ENCODE measurements around the gene CDKN3.
"Not testable (repeated sequence)": the region's sequence is repeated elsewhere in the genome, so short reads cannot be mapped to it uniquely, and the experiment has no call there.

Gene CDKN3

GRCh38 chr14:54370323-54371198 lies 26.2 kb upstream of the CDKN3 start:
- DNase-seq (ENCODE audit: low read depth in 2 of 2) = no peak

DNA sequence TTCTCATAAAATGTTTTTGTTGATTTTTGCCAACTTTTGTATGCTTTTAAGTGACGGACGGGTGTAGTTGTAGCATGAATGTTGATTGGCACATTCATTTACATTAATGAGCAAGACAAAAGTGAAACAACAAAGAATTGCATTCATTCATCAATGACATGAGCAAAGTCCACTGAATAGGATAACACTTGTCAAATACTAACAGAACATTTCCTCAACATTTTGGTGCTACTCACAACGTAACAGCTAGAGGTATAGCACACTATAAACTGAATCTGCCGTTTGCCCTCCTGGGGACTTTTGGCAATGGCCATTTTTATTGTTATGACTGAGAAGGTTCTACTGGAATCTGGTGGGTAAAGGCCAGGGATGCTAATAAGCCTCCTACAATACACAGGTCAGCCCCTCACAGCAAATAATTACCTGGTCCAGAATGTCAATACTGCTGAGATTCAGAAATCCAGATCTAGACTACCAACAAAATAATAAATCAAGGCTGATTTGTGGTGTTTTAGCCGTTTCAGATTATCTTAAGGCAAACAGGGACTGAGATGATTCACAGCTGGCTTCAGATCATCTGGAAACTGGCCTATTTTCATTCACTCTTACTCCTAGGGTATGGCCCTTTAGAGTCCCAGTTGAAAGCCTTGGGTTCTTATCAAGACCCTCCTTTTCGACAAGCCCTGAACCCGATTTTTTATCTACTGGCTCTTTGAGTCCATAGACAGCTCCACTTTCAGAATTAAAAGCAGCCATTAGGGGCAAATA lies 22.5 kb upstream of the CDKN3 start:
- no peak for DNase-seq (ENCODE audit: low read depth in 2 of 2)

DNA sequence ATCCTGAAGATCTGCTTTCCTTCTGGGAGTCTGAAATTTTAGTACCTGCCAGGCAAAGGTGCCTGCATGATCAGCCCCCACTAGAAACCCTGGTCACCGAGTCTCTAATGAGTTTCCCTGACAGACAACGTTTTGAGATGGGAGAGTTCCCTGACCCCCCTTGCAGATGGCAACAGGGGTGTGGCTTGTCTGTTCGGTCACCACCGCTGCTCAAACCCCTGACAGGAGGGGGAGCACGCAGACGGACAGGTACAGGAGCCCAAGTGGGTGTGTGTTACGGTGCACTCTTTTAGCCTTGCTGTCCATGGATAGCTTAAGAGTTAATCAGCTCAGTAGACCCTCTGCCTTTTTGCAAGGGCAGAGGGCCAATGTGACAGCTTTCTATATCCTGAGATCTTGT lies 19.3 kb upstream of the CDKN3 start:
- DNase-seq (ENCODE audit: low read depth in 2 of 2) = no peak

DNA sequence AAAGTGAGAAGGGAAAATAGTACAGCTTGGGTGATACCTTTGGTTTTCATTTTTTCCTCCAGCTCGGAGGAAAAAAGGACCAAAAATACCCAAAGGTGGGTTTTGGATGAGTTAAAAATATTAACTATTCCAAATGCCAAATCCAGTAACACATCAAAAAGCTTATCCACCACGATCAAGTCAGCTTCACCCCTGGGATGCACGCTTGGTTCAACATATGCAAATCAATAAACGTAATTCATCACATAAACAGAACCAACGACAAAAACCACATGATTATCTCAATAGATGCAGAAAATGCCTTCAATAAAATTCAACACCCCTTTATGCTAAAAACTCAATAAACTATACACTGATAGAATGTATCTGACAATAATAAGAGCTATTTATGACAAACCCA lies 17.9 kb upstream of the CDKN3 start:
- not testable (repeated sequence) for DNase-seq (ENCODE audit: low read depth in 2 of 2)

DNA sequence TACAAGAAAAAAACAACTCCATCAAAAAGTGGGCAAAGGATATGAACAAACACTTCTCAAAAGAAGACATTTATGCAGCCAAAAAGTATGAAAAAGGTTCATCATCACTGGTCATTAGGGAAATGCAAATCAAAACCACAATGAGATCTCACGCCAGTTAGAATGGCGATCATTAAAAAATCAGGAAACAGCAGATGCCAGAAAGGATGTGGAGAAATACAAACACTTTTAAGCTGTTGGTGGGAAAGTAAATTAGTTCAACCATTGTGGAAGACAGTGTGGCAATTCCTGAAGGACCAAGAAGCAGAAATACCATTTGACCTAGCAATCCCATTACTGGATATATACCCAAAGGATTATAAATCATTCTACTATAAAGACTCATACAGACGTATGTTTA lies 16.2 kb upstream of the CDKN3 start:
- DNase-seq (ENCODE audit: low read depth in 2 of 2) = not testable (repeated sequence)

DNA sequence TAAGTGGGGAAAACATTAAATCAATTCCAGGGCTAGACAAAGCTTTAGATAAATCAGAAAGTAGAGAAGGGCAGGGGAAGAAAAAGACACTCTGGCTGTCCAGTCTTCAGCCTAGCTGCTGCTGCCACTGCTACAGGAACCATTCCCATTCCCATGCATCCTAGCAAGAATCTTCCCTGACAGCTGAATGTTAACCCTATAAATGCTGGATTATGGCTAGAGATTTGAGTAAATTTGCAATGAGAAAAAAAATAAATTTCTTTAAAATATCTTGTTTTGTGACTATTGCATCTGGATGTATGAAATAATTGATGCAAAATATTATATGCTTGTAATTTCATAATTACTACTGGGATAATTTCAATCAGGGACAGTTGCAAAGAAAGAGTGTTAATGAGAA lies 15.0 kb upstream of the CDKN3 start:
- no peak for DNase-seq (ENCODE audit: low read depth in 2 of 2)

DNA sequence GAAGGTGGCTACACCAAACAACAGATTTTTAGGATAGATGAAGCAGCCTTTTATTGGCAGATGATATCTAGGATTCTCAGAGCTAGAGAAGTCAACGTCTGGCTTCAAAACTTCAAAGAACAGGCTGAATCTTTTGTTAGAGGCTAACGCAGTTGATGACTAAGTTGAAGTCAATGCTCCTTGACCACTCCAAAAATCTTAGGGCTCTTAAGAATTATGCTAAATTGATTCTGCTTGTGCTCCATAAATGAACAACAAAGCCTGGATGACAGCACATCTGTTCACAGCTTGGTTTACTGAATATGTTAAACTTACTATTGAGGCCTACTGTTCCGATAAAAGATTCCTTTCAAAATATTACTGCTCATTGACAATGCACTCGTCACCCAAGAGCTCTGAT lies 13.0 kb upstream of the CDKN3 start:
- no peak for DNase-seq (ENCODE audit: low read depth in 2 of 2)

DNA sequence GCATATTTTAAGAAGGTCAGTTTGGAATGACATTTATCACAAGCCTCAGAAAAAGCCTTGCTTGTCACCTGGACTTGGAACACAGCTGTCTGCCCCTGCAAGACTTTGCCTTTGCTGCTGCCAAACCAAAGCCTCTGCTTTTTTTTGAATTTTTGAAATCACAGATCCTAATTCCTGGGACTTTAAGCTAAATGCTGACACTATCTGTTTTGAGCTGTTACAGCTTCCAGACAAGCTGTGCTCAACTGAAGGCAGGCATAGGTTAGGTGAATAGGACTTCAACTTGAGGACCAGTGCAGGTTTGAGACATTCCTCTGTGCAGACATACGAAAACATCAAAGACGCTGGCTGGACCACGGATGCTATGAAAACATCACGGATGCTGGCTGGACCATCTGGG lies 11.3 kb upstream of the CDKN3 start:
- no peak for DNase-seq (ENCODE audit: low read depth in 2 of 2)

- DNase-seq (ENCODE audit: low read depth in 2 of 2) = no peak
Observed at GRCh38 chr14:54387328-54387727, 9.5 kb upstream of the CDKN3 start.

GRCh38 chr14:54392131-54392859 lies 4.5 kb upstream of the CDKN3 start:
- DNase-seq (ENCODE audit: low read depth in 2 of 2) = no peak

DNA sequence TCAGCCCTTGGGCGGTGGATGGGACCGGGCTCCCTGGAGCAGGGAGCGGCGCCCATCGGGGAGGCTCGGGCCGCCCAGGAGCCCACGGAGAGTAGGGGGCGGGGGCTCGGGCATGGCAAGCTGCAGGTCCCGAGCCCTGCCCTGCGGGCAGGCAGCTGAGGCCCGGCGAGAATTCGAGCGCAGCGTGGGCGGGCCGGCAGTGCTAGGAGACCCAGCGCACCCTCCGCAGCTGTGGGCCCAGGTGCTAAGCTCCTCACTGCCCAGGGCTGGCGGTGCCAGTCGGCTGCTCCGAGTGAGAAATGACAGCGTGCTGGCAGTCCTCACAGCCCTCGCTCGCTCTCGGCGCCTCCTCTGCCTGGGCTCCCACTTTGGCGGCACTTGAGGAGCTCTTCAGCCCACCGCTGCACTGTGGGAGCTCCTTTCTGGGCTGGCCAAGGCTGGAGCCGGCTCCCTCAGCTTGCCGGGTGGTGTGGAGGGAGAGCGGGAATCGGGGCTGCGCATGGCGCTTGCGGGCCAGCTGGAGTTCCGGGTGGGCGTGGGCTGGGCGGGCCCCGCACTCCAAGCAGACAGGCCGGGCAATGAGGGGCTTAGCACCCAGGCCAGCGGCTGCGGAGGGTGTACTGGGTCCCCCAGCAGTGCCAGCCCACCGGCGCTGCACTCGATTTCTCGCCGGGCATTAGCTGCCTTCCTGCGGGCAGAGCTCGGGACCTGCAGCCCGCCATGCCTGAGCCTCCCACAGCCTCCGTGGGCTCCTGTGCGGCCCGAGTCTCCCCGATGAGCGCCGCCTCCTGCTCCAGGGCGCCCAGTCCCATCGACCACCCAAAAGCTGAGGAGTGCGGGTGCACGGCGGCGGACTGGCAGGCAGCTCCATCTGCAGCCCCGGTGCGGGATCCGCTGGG lies 3.6 kb upstream of the CDKN3 start:
- DNase-seq (ENCODE audit: low read depth in 2 of 2) = not testable (repeated sequence)

DNA sequence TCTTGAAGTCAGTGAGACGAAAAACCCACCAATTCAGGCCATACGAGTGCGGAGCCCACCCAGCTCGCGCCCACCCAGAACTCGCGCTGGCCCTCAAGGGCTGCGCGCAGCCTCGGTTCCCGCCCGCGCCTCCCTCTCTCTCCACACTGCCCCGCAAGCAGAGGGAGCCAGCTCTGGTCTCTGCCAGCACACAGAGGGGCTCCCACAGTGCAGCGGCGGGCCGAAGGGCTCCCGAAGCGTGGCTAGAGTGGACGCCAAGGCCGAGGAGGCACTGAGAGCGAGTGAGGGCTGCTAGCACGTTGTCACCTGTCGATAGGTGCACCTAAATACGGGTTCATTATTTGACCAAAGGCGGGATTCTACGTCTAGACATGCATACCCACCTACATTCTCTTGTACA lies 2.2 kb upstream of the CDKN3 start:
- no peak for DNase-seq (ENCODE audit: low read depth in 2 of 2)

DNA sequence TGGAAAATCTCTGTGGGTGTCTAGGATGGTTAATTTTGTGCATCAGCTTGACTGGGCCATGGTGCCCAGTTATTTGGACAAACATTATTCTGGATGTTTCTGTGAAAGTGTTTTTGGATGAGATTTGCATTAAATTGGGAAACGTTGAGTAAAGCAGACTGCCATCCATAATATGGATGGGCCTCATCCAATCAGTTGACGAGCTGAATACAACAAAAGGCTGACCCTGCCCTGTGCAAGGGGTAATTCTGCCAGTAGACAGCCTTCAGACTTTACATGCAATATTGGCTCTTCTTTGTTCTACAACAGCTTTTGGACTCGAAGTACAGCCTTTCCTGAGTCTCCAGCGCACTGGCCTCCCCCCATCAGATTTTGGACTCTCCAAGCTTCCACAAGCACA lies 1.5 kb upstream of the CDKN3 start:
- DNase-seq (ENCODE audit: low read depth in 2 of 2) = no peak

DNA sequence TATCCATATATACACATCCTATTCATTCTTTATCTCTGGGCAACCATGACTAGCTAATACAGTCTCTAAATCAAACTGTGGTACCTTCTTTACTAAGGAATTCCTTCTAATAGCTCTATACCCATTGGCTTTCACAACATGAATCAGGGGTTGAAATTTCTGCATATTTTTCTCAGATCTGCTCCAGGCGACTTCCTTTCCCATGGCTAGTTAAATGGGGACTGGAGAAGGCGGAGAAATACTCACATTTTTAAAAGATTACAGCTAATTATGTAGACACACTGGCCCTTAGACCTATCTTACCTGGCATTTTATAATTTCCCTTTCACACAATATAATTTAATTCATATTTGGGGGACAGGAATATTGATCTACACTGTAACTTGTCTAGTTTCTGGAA lies 1.1 kb upstream of the CDKN3 start:
- no peak for DNase-seq (ENCODE audit: low read depth in 2 of 2)

GRCh38 chr14:54396183-54396492 lies 669 bp upstream of the CDKN3 start:
- DNase-seq (ENCODE audit: low read depth in 2 of 2) = no peak

GRCh38 chr14:54399560-54399959 lies 2.8 kb downstream of the CDKN3 start:
- DNase-seq (ENCODE audit: low read depth in 2 of 2) = no peak

- not testable (repeated sequence) for DNase-seq (ENCODE audit: low read depth in 2 of 2)
Observed at GRCh38 chr14:54403401-54404005, 6.7 kb downstream of the CDKN3 start.

DNA sequence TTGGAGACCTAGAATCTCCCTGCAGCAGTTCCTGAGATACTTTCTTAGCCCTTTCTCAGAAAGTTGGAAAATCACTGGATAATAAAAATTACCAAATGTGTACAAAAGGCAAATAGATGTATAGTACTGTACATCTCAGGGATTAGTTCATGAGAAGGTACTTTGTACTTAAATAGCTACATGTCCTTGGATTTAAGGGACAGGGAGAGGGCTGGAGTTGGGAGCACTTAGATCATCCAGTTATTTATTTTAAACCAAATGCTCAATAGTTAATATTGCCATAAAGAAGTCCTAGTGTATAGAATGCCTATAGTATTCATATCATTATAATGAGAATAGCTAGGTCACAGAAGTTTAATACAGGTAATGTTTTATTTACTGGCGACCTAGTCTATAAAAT lies 13.4 kb downstream of the CDKN3 start:
- no peak for DNase-seq (ENCODE audit: low read depth in 2 of 2)

GRCh38 chr14:54411371-54411770 lies 14.6 kb downstream of the CDKN3 start:
- DNase-seq (ENCODE audit: low read depth in 2 of 2) = no peak

DNA sequence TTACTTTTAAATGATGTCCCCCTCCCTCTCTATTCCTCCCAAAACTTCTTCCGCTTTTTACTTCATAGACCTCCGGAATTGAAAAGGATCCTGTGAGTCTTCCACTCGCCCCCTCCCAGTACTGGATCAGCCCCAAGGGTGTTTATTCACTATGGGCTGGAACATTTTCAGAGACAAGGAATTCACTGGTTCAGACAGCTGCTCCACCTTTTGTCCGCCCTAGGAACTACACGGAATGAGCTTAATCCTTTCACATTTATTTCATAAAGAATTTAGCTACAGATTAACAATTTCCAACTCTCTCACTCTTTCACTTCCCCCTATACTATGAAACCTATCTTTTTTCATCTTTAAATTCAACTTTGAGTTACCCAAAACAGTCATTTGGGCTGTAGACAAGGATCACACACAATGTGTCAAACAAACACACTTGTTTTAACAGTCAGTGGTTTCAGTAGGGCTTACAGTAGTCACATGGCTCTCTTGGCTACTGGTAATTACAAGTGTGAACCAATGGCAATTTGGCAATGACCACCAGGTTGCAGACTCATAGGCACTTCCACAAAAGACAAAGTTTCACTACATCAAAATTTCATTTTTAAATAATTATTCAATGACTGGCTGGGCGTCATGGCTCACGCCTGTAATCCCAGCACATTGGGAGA lies 23.8 kb downstream of the CDKN3 start:
- no peak for DNase-seq (ENCODE audit: low read depth in 2 of 2)

DNA sequence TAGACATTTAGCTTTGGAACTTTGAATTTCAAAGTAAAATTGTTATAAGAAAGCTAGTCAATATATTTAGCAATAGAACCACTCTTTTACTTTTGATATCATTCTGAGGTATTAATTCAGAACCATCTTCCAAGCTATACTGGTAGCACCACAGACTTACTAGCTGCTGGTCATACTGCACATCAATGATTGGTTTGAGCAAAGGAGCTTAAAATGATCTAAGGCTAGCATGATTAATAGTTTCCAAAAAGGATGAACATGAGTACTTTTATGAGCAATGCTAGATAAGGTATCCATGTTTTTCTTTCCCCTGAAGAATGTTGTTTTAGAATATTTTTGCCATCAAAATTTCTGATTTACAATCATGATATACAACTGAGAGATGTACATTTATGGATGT lies 27.2 kb downstream of the CDKN3 start:
- no peak for DNase-seq (ENCODE audit: low read depth in 2 of 2)
